Measurements from ENCODE around the gene PTPRN2. TPM values are rescaled to one million over a fixed set of nuclear protein-coding genes. Genes with fewer than 3 reads are reported as not detected.
"Not testable (repeated sequence)": the region's sequence is repeated elsewhere in the genome, so short reads cannot be mapped to it uniquely, and the experiment has no call there.

The PTPRN2 gene
- total RNA-seq, 1 donor from 2014 or later, result 15.4 TPM

GRCh38 chr7:158295966-158296797 lies 291.4 kb downstream of the PTPRN2 start:
- H3K27me3 Mint-ChIP-seq, result no peaks in the 10 kb centered on the region
- TF ChIP-seq CTCF (conservative IDR thresholded peaks at IDR 0.05), result no peak
- H3K27ac Mint-ChIP-seq, result no peak overlapping the region
- no peaks in the 10 kb centered on the region for H3K9me3 Mint-ChIP-seq
- DNase-seq (ENCODE audit: extremely low spot score, unreplicated experiment), result no peak
- H3K4me3 Mint-ChIP-seq, result no peak overlapping the region
- peaks cover 3% of the 10 kb centered on the region for H3K4me1 Mint-ChIP-seq (ENCODE audit: unreplicated experiment)
- no peaks in the 10 kb centered on the region for H3K36me3 Mint-ChIP-seq

DNA sequence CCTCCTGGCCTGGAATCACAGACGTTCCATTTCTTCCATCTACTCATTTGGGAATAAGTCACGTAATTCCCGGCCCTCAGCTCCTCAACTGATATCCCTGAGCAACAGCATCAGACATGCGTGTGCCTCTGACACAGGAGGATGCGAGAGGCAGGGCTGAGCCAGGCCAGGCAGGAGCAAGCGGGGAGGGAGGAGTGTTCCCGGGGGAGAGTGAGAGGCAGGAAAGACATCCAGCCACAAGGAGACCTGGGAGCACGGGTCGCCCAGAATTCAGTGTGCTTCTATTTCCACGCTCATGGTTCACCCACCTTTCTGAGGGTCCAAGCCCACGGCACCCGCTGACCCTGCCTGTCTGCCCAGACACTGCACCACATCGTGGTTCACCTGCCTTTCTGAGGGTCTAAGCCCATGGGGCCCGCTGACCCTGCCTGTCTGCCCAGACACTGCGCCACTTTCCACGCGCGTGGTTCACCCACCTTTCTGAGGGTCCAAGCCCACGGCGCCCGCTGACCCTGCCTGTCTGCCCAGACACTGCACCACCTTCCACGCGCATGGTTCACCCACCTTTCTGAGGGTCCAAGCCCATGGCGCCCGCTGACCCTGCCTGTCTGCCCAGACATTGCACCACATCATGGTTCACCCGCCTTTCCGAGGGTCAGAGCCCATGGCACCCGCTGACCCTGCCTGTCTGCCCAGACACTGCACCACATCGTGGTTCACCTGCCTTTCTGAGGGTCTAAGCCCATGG lies 293.0 kb downstream of the PTPRN2 start:
- H3K4me3 Mint-ChIP-seq; H3K36me3 Mint-ChIP-seq; H3K27ac Mint-ChIP-seq; DNase-seq (ENCODE audit: extremely low spot score, unreplicated experiment); H3K4me1 Mint-ChIP-seq (ENCODE audit: unreplicated experiment); H3K27me3 Mint-ChIP-seq; H3K9me3 Mint-ChIP-seq: not testable (repeated sequence)

DNA sequence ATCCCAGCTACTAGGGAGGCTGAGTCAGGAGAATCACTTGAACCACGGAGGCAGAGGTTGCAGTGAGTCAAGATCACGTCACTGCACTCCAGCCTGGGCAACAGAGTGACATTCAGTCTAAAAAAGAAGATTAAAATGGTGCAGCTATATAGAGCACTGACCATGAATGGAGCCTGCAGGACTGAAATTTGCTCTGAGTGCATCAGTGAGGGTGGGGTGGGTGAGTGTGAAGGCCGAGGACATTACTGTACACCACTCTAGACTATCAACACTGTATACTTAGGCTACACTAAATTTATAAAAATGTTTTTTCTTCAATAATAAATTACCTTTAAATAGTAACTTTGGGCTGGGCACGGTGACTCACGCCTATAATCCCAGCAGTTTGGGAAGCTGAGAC lies 294.7 kb downstream of the PTPRN2 start:
- H3K4me1 Mint-ChIP-seq (ENCODE audit: unreplicated experiment), result peaks cover 3% of the 10 kb centered on the region
- no peaks in the 10 kb centered on the region for H3K27me3 Mint-ChIP-seq
- TF ChIP-seq CTCF (conservative IDR thresholded peaks at IDR 0.05), result no peak
- no peak overlapping the region for H3K4me3 Mint-ChIP-seq
- DNase-seq (ENCODE audit: extremely low spot score, unreplicated experiment), result no peak
- no peak overlapping the region for H3K27ac Mint-ChIP-seq
- H3K9me3 Mint-ChIP-seq, result no peaks in the 10 kb centered on the region
- no peaks in the 10 kb centered on the region for H3K36me3 Mint-ChIP-seq

GRCh38 chr7:158291998-158292397 lies 295.6 kb downstream of the PTPRN2 start:
- no peak for TF ChIP-seq CTCF (conservative IDR thresholded peaks at IDR 0.05)

DNA sequence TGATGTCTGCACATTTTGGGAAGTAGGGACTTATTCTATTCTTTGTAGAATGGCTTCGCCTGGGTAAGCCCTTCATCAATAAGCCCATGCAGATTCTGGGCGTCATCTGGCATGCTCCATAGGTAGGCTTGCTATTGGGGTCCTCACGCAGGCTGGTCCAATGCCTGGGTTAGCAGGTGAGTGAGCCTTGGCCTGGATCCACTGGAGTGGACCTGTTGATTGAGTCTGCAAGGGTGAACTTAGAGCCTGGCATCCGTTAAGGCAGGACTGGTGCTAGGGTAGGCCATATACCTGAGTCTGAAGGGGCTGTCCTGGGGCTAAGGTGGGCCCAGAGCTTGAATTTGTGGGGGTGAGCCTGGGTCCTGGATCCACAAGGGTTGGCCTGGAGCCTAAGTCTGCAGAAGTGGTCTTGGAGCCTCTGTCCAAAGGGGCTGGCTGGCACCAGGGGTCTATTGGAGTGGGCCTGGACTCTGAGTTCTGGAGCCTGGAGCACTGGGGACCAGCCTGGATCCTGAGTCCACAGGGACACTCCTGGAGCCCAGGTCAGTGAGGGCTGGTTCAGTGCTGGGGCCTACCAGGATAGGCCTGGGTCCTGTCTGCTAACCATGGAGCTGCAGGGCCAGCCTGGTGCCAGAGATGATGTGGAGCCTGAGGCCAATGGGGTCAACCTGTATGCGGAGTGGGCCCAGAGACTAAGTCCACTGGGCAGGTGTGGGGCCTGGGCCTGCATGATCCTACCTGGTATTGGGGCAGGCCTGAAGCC lies 297.7 kb downstream of the PTPRN2 start:
- no peaks in the 10 kb centered on the region for H3K27me3 Mint-ChIP-seq
- no peak for DNase-seq (ENCODE audit: extremely low spot score, unreplicated experiment)
- TF ChIP-seq CTCF (conservative IDR thresholded peaks at IDR 0.05), result no peak
- H3K36me3 Mint-ChIP-seq, result no peaks in the 10 kb centered on the region
- H3K4me1 Mint-ChIP-seq (ENCODE audit: unreplicated experiment), result peaks cover 3% of the 10 kb centered on the region
- H3K4me3 Mint-ChIP-seq, result no peak overlapping the region
- peaks cover 6% of the 10 kb centered on the region for H3K9me3 Mint-ChIP-seq
- no peak overlapping the region for H3K27ac Mint-ChIP-seq

More at GRCh38 chr7:158291998-158292397, 295.6 kb downstream of the PTPRN2 start:
- no peaks in the 10 kb centered on the region for H3K36me3 Mint-ChIP-seq
- peaks cover 3% of the 10 kb centered on the region for H3K4me1 Mint-ChIP-seq (ENCODE audit: unreplicated experiment)
- DNase-seq (ENCODE audit: extremely low spot score, unreplicated experiment), result no peak
- H3K4me3 Mint-ChIP-seq, result no peak overlapping the region
- H3K27ac Mint-ChIP-seq, result no peak overlapping the region
- no peaks in the 10 kb centered on the region for H3K27me3 Mint-ChIP-seq
- no peaks in the 10 kb centered on the region for H3K9me3 Mint-ChIP-seq

Measured in type B pancreatic cell (in vitro differentiated cells).